ENCODE measurements around the gene SLC23A2.
A peak's percentile ranks its signal among the peaks of the same experiment; 100 is the strongest.

SLC23A2 gene

GRCh38 chr20:4812216-4812615 lies 189.1 kb downstream of the SLC23A2 start:
- DNase-seq = no peak

- DNase-seq = no peak
Observed at GRCh38 chr20:4811661-4812181, 189.6 kb downstream of the SLC23A2 start.

DNA sequence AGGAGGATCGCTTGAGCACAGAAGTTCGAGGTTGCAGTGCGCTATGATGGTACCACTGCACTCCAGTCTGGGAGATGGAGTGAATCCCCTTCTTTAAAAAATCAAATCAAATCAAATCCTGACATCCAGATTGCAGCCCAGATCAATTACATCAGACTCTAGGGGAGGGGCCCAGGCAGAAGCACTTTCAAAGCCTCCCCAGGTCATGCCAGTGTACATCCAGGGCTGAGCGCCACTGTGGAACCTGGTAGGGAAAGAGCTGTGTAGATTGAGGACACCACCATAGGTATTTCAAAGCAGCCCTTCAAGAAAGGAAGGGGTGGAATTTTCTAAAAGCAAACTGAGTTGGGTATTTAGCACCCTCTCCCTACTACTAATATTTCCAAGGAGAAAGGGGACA lies 190.1 kb downstream of the SLC23A2 start:
- no peak for DNase-seq

- DNase-seq = no peak
Observed at GRCh38 chr20:4810426-4811019, 190.8 kb downstream of the SLC23A2 start.

- no peak for DNase-seq
Observed at GRCh38 chr20:4809707-4810106, 191.6 kb downstream of the SLC23A2 start.

DNA sequence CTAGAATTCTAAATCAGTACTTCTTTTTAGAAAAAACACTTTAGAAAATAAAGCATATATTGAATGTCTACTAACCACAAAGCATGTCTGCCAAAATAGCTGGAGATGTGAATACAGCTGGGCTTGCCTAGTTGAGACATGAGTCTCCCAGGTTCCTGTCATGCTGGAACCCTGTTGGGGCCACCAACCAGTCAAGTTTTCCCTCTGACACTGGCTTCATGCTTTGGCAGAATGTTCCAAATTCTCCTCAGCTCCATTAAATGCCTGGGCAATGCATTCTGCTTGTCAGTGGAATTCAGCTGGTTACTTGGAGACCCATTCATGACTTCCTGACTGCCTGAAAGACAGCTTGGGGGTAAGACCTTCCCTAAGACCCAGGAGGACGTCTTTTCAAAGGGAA lies 192.4 kb downstream of the SLC23A2 start:
- DNase-seq = peak; percentile 68

DNA sequence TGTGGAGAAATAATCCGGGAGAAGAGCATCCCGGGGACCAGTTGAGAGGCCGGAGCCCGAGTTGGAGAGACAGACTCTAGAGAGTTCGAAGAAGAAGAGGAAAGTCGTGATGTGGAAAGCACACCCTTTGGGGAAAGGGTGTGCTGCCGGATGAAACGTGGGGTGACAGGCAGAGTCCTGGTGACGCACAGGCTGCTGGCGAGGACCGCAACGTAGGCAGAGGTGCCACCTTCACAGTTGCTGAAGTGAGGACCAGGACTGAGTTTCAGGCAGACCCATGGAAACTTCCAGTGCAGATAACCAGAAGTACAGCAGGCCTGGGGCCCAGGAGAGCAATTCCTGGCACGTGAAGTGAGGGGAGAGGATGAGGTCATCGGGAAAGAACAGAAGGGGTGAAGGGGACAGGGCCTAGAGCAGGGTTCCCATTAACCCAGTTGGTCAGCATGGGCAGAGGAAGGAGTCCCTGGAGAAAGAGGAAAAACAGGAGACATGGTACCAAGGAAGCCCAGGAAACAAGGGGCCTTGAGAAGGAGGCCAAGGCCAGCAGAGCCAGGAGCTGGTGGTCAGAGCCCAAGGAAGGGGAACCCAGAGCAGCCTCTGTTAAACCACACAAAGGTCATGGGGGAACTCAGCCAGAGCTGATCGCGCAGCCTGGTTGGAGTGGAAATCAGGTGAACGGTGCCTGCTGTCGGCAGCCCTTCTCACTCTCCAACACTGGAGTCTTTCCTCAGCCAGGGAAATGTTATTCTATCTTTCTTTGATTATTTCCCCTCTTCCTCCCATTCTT lies 195.5 kb downstream of the SLC23A2 start:
- DNase-seq = no peak

GRCh38 chr20:4802527-4802926 lies 198.8 kb downstream of the SLC23A2 start:
- DNase-seq = no peak
